Middle frontal gyrus (tissue), 1 donor: ENCODE measurements around the gene RCC2.
"Not testable (repeated sequence)": the region's sequence is repeated elsewhere in the genome, so short reads cannot be mapped to it uniquely, and the experiment has no call there.

Experiments used
- DNase-seq: peaks from one replicate; pipeline ENCODE4 v3.0.0-alpha.2; 2015; ENCODE audit warnings: low spot score; ENCODE audit errors: extremely low spot score

The RCC2 gene

DNA sequence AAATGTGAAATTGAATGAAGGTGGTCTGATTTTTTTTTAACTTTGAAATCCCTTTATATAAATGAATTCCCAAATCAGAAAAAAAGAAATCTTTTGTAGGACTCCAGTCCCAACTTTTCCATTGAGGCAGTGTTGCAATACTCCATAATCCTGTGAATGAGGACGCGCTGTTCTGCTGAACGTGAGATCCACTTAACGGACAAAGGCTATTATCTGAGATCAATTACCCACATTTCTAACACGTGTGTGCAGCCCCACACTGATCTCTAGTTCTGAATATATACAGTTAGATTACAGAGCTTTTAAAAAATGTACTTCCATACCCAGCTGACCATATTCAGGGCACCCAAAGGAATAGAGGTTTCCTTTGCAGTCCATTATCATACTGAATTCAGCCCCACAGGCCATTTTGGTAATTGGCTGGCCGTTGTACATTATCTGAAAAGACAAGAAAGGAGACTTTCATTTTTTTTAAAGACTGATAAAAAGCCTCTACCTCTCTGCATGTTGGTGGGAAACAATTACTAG, 19.0 kb downstream of the RCC2 start:
- no peak for DNase-seq

DNA sequence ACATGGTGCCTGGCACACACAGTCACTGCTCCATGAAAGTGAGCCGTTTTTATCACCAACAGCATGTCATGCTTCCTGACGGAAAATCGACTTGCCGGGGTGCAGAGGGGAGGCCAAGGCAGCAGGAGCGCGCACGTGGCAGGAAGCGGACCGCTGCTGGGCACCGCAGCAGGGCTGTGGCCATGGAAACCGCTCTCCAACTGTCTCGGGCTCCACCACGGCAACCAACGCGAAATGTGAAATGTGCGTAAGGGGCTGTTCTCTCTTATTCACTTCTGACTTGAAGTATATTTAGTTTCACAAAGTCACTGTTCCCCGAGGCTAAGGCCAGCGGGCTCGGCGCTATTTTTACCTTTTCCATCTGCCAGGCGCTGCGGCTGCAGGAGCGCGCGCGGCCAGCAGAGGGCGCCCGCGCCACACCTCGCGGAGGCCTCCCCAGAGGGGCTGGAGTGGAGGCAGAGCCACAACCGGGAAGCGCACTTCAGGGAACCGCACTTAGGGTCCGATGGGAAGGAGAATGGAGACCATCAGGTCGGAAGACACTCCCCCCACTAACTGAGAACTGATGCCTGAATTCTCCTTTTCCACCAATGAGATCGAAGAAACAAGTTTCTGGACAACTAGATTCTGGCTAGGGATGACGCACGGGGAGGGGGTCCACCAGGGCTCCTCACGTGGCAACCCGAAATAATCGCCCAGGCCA, 19.7 kb downstream of the RCC2 start:
- DNase-seq = no peak

DNA sequence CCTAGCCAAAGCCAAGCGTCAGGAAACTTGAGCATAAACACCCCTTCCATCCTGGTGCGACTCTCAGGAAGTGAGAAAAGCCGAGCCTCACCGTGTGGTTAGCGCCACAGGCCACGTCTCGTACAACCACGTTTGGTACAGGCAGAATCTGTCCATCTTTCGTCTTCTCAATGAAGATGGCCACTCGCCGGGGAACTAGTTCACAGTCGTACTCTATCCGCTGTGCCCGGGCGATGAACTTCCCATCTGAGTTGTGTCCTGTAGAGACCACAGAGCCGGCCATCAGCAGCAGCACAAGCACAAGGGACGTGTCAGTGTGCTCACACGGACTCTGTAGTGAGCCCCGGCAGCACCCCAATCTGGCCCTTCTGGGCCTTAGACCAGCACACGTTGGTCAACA, 23.1 kb downstream of the RCC2 start:
- DNase-seq = no peak

DNA sequence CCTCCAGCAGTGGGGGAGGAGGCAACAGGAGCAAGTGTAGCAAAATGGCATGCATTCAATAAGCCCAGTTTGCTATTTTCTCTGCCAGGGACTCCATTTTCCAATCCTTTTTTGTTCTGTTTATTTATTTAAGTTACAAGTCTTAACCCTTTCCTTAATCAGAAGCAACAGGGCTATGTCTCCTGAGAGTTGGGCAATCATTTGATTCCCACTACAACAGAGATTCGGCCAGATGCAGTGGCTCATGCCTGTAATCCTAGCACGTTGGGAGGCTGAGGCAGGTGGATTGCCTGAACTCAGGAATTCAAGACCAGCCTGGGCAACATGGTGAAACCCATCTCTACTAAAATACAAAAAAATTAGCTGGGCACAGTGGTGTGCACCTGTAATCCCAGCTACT, 25.5 kb downstream of the RCC2 start:
- DNase-seq = no peak

DNA sequence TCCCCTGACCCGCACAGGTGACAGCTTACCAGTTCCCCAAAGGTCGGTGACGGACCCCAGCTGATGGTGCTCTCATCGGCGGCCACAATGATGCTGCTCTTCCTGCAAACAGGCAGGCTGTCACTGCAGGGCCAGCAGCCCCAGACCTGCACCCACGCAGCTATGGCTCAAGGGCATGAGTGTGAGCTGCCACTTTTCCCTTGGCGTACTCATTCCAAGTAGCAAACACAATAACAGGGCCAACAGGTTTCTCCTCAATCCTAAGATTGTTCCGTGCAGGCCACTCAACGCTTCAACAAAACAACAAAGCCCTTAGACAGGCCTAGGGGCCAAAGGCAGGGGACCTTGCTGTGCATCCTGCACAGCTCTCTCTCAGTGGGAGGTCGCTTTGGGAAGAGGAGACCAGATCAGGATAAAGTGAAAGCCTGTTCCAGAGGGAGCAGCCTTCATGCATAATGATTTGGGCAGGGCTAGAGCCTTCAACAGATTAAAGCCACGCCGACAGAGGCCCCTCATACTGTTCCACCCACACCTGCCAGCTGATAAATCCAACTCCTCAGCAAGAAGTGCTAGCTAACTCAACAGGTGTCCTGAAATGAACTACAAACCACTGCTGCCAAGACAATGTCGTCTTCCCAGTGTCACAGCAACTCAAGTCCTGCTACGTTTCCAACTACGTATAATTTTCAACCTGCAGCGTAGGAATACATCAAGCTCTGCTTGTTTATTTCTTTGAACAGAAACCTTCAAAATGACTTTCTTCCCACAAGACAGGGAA, 27.2 kb downstream of the RCC2 start:
- no peak for DNase-seq

DNA sequence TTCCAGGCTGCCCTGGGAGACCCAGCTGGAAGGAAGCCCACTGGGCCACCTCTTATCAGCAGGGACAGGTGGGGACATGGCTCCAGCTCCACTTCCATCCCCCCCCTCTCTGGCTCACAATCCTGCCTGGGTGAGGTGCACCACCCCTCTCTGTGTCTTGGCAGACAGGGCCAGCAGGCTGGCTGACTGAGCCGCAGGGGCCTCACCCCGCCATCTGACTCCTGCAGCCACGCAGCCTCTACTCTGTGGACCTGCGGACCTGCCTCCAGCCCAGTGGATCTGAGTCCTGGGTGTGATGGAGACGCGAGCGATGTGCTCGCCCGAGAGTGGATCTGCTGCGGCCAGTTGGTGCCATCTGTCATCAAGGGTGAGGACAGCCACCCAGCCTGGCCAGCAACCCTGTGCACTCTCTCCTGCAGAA, 30.1 kb downstream of the RCC2 start:
- no peak for DNase-seq

DNA sequence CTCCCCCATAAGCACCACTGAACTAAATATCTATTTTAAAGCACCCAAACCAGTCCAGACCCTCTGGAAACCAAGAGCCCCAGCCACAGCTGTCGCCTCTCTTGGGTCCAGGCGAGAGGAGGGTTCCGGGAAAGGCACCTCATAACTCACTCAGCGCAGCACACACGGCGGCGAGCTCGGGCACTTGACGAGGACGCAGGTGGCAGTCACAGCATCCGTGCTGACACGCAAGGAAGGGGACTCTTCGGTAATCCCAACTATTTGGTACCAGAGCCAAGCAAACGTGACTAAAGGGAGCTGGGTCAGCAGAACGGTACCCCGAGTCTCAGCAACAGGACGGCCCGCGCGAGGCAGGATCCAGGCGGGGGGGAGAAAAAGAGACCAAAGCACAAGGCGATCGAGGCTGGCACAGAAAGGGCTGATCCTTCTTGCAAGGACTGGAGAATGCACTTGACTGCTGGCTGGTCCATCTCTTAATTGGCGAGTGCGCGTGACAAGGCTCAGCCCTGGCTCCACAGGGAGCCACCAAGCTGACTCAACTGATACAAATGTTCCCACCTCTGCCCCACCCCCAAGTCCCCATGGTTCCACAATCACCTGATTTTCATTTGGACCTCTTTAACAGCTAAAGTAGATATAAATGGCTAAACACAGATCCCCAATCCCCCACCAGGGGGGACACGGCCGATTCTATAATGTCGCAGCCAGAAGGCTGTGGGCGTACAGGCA, 31.5 kb downstream of the RCC2 start:
- not testable (repeated sequence) for DNase-seq

DNA sequence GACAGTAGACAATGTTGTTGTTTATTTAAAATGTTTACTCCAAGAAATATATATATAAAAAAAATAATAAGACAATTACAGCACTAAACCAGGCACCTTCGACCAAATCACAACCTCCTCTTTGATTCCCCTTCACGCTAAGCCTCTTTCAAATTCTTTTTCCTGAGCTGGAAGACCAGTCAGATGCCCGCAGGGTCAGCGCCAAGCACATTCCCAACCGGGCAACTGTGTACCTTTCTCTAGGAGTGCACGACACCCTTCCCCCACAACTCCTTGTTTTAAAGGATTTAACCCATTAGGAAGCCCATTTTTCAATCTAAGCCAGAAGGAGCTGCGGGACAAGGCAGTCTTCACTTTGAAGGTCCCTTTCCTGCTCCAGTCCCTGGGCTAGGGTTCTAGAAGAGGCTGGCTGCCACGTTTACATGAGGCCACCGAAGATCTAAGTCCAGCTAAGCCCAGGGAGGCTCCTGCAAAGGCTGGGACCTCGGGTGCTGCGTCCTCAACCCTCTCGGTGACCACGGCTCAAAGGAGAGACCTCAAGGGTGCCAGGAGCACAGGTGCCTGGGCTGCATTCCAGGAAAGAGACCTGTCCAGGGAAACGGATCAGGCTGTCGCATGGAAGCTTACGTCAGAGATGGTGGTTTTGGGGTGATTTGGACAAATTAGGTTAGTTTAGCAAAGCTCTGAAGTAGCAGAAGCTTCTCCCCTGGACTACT, 32.6 kb downstream of the RCC2 start:
- DNase-seq = not testable (repeated sequence)

DNA sequence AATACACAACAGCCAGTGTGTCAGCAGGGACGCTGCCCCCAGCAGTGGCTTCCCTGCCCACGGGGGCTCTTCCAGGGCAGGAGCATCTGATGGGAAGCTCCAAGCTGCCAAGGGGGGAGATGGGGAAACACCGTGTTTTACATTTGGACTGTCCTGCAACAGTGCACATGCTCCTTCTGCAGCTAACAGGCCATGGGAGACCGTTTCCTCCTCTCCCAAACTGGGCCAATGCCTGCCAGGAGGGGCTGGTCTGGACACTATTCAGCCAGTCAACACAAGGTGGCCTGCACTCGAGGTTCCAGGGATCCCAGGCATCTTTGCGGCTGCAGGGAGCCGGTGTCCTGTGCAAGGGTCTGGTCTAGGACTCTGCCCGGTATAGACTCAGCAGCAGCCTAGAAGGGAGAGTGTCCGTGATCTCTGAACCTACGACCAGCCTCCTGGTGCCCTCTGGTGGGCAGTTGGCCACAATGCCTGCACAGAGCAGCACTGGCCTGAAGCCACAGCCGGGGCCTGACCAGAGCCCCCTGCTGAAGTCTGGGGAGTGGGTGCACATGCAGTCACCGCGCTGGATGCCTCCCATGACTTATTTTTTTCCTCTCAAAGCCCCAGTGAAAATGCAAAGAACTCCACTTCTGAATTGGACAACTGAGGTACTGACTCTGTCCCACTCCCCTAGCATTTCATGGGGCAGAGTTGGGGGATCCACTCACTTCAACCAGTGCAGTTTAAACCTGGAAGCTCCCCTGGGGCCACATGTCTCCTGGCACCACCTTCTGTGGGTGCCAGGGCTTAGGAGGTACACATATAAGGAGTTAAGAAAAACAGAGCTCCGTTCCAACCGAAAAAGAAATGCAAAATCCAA, 33.3 kb downstream of the RCC2 start:
- no peak for DNase-seq

DNA sequence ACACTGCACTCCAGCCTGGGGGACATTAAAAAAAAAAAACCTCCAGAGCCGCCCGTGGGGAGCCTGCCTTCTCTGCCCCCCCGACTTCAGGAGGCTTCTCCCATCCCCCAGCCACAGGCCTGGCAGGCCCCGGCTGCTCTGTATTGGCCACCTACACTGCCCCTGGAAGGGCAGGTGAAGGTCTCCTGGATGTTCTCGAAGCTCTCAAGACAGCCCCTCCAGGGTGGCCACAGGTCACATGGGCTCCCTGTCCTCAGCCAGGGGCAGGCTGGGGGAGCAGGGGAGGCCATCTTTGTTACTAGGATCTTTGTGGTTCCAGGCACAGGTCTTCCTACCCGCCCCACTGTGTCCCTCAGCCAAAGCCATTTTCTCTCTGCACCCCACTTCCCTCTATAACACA, 34.7 kb downstream of the RCC2 start:
- DNase-seq = no peak

DNA sequence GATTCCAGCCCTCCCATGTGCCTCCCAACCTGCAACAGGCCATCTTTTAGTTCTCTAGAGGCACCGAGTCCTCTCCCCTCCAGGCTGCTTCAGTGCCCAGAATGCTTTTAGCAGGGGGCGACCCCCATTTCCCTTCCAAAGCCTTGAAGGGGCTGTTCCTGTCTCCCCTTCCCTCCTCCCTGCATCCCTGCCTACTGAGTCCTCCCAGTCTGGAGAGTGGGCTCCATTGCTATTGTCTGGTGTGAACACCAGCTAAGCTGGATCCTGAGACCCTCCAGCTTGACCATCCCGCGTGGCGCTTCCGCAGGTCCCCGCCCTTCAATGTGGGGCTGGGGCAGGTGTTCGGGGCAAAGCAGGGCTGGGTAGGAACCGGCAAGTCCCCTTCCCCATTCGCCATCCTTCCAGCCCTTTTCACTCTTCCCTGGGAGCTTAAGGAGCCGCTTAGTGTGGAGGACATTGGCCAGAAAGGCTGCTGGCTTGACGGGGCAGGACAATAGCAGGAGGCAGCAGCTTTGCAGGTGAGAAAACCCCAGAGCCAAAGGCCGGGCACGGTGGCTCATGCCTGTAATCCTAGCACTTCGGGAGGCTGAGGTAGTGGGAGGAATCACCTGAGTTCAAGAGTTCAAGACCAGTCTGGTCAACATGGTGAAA, 35.3 kb downstream of the RCC2 start:
- DNase-seq = no peak

DNA sequence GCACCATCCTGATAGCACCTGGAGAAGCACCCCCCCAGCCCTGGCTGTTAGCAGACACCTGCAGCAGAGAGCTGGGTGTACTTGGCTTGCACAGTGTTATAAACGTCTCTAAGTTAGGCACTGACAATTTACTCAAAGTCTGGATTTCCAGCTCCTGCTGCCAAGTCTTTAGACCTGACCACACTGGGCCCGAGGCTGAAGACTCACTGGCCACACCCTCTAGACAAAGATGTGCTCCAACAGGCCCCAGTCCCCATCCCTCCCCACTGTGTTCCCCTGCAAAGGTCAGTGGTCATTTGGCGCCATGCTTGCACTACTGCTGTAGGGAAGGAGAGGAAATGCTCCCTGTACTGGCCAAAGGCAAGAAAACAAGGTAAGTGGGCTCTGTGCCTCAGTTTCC, 36.4 kb downstream of the RCC2 start:
- no peak for DNase-seq

DNA sequence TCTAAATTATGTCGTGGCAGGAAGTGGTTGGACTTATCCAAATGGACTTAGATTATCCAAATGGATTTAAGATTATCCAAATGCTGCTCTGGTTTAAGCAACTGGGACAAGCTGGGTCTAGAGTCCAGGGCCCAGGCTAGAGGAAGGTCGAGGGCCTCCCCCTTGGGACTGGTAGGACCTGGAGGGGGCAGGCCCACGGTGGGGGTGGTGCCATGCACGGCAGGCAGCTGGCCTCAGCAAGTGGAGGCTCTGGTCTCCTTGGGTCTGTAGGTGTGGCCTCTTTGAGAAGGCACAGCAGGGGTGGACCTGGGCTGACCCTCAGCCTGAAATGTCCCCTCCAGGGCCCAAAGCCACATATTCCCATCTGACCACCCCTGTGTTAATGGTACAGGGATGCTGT, 37.6 kb downstream of the RCC2 start:
- DNase-seq = no peak

DNA sequence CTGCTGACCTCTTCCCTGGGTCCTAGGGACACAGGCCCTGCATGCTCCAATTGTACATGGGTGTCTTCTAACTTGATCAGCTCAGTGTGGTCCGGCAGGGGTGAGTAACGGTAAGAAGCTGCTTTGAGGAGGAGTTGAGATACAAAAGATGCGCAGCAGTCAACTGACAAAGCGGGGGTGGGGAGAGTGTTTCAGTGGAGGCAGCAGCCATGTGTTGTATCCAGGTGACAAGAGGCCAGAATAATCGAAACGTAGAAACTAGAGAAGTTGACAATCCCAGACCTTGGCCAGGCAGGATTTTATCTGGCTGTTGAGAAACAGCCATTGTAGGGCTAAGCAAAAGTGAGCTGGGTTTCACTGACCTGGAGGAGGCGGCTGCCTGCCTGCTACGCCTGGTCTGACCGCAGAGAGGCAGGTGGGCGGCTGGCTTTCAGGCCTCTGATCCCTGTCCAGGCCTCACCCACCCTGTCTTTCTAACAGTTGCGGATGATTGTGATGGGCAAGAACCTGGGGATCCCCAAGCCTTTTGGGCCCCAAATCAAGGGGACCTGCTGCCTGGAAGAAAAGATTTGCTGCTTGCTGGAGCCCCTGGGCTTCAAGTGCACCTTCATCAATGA, 38.6 kb downstream of the RCC2 start:
- DNase-seq = no peak

DNA sequence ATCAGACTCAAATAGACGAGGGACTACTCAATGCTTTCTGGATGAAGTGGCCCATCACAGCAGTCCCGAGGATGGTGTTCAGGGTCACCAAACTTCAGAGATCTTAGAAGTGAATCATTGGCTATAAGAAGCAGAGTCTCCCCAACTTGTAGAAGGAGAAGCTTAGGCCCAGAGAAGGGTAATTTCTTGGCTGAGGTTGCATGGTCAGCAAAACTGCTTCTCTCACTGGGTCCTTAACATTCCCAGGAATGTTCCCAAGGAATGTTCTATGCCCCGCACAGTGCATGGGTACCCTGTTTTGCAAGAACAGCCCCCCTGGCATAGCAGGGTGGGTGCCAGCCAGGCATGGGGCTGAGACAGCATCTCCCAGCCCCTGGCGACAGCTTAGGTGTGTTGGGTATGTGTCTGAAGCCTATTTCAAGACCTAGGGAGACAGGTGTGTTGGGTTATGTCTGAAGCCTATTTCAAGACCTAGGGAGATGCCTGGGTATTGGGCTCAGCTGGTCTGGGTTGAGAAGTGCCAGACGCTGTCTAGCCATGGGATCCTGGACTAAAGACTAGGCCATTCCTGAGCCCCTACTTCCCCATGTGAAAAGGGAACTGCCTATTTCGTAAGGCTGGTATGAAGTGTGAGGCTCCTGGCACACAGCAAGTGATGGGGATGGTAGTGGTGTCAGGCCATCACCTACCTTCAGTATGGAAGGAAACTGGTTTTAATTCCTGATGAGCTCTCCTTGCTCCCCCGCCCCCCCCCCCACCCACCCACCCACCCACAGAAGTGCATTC, 41.4 kb downstream of the RCC2 start:
- DNase-seq = no peak

DNA sequence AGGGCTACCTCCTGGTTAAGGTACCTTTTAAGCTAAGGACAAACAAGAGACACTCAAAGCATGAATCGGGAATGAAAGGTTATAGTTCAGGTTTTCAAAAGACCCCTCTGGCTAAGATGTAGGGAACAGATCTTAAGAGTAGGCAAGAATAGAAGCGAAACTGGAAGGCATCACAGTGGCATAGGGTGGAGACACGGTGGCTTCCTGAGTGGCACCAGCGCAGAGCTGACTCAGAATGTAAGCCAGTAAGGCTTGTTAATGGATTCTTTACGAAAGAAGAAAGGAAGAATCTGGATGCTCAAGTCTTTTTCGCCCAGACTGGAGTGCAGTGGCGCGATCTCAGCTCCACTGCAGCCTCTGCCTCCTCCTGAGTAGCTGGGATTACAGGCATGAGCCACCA, 46.2 kb downstream of the RCC2 start:
- no peak for DNase-seq

DNA sequence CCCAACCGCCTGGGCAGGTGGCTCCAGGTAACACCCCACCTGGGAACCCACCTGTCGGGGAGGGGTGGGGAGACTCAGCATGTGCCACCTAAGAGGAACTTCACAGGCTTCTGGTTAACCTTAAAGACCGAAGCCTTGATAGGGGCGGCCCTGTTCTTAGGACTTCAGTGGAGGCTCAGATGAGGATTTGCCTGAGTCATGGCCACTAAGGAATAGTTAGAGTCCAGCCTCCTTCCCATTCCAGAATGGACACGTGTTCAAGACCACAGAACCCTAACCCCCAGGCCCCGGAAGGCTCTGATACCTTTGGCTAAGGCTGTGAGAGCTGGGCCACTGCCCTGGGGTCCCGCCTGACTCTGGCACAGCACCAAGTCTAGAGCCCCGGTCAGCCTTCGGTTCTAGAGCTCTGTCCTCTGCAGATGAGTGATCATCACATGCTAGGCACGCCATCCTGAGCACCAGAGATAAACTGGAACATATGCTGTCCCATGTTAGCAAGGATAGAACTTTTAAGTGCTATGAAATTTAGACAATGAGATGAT, 47.2 kb downstream of the RCC2 start:
- DNase-seq = no peak

DNA sequence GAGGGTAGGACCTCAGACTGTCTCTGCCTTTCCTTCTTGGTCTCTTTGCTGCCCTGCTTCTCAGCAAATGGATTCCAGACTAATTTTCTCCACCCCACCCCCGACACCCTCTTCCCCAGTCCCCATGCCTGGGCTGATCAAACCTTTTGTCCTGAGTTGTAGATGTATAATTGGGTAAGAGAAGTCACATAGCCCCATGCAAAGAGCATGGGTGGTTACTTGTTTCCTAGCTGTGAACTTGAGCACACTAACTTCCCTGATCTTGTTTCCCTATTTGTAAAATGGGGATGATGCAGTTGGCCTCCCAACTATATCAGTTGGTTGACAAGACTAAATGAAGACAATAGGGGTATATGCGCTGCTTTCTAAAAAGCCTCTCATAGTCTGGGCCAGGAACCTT, 58.3 kb downstream of the RCC2 start:
- no peak for DNase-seq
